ENCODE data around the gene ABHD16B.
"Not testable (repeated sequence)": the region's sequence is repeated elsewhere in the genome, so short reads cannot be mapped to it uniquely, and the experiment has no call there.

Gene ABHD16B

DNA sequence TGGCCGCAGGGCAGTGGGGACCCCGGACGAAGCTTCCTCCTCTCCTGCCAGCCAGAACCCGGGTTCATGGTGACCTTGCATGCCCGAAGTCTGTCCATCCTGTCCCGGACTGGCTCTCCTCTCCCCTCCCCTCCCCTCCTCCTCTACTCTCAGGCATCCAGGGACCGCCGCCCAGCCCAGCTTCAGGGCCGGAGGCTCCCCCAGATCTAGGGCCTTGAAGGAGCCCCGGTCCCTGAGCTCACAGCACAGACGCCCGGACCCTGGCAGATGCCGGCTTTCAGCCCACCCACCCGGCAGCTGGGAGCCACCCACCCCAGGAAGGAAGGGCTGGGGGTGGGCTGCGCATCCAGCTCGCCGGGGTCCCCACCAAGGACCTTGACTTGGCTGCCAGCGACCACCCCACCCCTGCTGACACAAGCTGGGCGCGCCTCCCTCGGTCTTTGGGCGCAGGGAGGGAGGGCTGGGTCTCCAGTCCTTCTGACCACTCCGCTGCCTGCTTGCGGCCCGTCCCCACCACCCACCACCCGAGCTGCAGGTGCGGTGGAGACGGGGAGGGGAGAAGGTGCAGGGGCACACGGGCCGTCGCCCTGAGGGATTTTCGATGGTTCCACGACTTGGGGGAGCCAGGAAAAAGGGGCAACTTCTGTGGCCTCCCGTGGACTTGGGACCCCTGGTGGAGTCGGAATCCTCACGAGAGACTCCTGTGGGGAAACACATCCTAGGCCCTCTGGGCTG is 5.8 kb upstream of the ABHD16B start:
- DNase-seq (ENCODE audit: low read depth) = no peak

DNA sequence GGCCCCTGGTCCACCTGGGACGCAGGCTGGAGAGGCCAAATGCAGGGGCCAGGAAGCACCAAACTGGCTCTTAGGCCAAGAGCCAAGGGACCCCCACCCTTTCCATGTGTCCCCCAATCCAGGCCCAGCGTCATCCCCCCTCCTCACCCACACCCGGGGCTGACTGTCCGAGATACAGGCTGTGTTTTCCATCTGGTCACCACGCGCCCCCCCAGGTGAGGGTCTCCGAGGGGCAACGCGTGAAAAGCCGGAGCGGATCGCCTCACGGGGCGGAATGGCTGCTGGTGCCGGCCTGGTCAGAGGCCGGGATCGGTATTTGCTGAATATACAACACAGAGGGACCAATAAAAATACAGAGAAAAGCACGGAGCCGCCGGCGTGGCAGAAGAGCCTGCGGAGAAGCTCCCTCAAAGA is 5.2 kb upstream of the ABHD16B start:
- DNase-seq (ENCODE audit: low read depth) = no peak

DNA sequence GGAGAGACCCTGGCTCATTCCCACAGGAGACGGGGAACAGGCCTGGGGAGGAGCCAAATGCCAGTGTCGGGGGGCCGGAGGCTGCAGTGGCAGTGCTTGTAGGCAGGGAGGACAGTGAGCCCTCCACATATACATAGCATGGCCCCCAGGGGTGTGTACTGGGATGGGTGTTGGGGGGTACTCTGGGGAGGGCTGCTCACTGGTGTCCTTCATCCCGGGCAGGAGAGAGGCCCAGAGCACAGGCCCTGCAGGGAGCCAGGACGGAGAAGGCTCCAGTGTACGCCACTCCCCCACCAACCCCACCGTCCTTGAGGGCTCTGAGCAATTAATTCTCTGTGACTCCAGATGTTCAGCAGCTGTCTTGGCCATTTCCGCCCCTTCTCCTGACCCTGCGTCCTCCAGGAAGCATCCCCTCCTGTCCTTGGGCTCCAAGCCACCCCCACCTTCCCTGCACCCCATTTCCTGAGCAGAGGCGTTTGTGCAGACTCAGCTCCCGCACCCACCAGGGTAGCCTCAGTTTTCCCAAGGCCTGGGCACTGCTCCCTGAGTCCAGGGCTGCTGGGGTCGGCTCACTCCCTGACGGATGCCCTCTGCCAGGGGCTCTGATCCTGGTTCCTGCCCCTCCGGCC is 3.4 kb upstream of the ABHD16B start:
- no peak for DNase-seq (ENCODE audit: low read depth)

DNA sequence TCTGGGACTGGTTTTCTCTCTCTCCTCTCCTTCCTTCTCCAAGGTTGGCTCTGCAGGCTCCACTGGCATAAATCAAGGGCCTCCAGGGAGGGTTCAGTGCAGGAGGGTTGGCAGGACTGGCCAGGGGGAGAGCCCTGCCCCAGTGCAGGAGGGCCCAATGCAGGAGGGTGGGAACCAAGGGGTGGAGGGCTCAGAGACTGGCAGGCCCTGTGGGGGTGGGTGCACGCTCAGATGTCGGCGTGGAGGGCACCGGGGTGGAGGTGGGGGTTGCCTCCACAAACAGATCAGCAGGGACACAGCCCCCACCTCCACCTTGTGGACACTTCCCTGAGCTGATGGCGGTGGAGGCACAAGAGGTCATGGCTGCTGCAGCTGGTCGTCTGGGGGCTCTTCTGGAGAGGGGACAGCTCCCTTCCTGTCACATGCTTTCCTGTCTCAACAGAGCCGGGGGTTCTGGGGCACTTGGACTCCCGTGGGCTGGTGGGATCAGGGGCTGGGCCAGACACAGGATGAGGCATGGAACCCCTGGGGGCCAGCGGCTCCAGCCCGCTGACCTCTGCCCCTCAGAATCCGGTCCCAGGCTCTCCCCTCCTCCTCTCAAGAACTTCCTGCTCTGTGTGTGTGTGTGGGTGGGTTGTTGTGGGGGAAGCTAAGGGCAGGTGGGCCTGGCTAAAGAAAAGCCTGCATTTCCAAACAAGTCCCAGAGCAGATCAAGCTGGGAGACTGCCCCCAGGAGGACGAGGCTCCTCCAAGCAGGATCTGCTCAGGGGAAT is 2.7 kb upstream of the ABHD16B start:
- DNase-seq (ENCODE audit: low read depth) = peak; percentile 54

DNA sequence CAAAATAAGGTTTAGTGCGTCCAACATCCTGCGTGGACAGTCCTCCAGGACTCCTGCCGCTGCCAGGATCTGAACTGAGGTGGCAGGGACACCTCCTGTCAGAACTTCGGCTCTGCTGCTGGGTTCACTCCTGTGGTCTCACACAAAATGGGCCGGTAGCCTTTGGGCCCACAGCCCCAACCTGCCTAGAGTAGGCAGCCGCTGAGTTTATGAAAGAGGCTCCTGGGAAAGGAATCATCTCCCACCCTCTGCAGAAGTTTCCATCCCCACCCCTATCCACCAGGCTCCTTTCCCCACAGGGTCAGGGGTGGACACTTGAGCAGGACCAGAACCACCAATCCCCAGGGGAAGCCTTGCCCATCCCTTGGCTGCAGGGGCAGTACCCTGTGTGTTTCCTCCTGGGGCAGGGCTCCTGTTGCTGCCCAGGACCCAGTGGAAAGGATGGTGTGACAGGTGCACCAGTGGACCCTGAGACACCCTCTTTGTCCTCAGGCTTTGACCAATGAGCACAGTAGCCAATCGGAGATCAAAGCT is 2.1 kb upstream of the ABHD16B start:
- DNase-seq (ENCODE audit: low read depth) = no peak

DNA sequence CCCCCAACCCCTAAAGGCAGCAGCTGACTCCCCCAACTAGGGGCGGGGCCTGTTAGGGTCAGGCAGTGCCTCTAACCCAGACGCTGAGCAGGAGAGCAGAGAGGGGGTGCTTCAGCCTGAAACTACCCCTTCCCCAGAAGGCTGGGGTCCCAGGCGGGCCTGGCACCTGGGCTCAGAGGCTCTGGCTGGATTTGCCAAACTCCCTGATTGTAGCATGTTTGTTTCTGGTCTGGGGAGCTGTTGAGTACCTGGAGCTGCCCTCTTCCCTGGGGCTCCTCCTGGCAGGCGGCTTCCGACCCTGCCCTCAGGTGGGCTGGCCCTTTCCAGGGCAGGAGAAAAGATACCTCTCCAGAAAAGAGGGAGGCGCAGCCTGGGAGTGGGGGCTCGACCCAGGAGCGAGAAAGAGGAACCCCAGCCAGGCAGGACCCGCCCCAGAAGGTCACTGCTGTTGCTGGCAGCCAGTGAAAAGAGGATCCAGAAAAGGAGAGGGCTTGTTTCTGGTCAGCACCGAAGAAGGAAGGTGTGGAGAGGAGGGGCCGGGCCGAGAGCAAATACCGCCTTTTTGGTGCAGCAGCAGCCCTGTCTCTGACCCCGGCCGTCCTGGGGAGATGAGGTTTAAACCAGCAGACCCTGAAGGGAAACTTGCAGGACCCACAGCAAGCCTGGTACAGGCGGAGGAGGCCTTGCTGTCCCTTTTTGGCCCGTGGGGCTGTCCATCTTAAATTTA is 810 bp upstream of the ABHD16B start:
- DNase-seq (ENCODE audit: low read depth) = no peak

DNA sequence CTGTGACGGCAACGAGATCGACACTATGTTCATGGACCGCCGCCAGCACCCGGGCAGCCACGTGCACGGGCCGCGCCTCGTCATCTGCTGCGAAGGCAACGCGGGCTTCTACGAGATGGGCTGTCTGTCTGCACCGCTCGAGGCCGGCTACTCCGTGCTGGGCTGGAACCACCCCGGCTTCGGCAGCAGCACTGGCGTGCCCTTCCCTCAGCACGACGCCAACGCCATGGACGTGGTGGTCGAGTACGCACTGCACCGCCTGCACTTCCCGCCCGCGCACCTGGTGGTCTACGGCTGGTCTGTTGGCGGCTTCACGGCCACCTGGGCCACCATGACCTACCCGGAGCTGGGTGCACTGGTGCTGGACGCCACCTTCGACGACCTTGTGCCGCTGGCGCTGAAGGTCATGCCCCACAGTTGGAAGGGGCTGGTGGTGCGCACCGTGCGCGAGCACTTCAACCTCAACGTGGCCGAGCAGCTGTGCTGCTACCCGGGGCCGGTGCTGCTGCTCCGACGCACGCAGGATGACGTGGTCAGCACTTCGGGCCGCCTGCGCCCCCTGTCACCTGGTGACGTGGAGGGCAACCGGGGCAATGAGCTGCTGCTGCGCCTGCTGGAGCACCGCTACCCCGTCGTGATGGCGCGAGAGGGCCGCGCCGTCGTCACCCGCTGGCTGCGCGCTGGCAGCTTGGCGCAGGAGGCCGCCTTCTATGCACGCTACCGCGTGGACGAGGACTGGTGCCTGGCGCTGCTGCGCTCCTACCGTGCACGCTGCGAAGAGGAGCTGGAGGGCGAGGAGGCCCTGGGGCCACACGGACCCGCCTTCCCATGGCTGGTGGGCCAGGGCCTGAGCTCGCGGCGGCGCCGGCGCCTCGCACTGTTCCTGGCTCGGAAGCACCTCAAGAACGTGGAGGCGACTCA is 943 bp downstream of the ABHD16B start:
- DNase-seq (ENCODE audit: low read depth) = no peak

DNA sequence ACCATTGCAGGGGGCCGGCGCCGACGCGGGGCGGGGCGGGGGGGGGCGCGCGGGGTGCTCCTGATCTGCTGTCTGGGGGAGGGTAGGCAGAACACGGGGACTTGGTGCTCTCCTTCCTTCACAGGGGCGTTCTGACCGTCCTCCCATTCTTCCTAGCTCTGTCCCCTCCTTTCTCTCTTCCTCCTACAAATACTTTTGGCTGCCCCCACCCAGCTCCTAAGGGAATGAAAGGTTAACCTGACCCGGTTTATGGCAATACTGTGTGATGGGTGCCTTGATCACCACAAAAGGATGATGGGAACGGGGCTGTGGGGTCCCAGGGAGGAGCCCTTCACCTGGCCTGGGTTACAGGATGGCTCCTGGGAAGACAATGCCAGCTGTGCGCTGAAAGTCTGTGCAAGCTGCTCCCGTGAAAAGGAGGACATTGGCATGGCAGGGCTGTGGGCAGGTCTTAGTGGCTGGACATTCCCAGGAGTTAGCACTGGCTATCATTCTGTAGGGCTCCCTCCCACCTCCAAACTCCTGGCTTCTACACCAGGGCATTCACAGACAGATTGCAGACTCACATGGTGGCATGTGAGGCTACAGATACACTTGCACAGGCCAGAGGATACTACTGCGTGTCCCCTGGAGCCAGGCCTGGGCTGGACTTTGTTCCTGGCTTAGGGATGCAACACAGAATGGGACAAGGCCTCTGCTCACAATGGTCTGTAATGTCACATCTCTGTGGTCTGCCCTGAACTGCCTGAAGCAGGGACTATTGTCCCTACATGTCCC is 1.9 kb downstream of the ABHD16B start:
- no peak for DNase-seq (ENCODE audit: low read depth)

DNA sequence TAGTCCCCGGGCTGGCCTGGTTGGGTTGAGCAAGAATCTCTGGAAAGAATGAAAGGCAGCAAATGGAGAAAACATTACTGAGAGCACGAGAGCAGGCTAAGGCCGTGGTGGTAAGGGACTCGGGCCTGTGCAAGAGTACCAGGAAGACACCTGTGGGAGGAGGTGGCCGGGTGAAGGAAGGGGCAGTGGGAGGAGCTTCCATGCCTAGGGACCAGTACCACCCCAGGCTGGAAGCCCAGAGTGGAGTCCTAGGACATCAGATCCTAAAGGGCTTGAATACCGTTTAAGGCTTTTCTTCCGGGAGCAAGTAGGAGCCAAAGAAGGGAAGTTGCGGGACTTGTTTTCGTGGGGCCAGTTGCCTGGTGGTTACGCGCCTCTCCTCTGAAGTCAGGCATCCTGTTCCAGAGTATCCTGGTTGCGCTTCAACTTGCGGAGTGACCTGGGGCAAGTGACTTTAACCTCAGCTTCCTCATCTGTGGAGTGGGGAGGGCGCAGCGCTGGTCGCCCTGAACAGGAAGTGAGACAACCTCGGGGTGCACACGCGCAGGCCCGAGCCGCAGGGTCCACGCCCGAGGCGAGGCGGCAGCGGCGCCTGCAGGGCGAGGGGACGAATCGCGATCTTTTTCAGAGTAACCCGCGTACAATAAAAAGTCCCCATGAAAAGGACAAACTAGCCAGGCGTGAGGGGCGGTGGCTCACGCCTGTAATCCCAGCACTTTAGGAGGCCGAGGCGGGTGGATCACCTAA is 2.7 kb downstream of the ABHD16B start:
- DNase-seq (ENCODE audit: low read depth) = peak; percentile 84

DNA sequence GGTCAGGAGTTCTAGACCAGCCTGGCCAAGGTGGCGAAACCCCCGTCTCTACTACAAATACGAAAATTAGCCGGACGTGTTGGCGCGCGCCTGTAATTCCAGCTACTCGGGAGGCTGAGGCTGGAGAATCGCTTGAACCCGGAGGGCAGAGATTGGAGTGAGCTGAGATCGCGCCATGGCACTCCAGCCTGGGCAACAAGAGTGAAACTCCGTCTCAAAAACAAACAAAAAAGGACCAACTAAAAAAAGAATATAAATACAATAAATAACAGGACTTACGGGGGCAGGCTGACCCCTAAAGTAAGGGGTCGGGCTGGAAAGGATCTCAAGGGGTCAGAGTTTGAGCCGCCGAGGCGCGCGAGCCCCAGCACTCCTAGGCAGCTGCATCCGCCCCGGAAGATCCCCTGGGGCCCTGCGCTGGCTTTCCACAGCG is 3.3 kb downstream of the ABHD16B start:
- DNase-seq (ENCODE audit: low read depth) = no peak

DNA sequence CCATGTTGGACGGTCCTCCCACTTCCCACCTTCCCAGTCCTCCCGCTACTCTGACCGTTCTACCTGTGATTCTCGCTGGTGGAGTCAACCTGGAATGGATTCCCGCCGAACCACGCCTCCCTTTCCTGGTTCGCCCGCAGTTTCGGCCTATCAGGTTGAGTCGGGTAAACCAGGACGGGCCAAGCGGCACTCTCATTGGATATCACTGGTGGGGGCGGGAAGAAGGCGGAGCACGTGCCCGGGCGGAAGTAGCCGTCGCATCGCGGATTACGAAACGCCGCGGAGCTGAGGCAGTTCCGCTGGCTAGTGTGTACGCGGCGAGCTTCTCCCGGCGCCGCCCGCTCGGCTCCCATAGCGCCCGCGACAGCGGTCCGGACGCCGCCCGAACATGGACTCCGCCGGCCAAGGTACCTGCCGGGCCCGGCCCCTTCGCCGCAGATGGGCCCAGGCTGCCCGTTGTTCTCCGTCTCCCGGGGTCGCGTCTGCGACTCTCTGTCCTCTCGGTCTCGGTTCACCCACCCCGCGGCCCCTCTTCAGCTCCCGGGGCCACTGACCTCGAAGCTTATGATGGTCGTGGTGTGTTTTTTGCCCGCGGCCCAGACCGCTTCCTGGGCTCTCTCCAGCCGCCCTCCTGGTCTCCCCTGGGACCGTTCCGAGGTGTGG is 3.8 kb downstream of the ABHD16B start, which contains the start of gene TPD52L2:
TPD52L2 (plus strand) TSS at position 293 of the 663 bp plus-strand sequence; CDS start at position 389, 96 bp downstream.
- DNase-seq (ENCODE audit: low read depth) = peak; percentile 99

DNA sequence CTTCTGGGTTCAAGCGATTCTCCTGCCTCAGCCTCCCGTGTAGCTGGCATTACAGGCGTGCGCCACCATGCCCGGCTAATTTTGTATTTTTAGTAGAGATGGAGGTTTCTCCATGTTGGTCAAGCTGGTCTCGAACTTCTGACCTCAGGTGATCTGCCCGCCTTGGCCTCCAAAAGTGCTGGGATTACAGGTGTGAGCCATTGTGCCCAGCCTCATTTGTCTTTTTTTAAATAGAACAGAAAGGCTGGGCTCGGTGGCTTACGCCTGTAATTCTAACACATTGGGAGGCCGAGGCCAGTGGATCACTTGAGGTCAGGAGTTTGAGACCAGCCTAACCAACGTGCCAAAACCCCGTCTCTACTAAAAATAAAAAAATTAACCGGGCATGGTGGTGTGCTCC is 5.7 kb downstream of the ABHD16B start:
- not testable (repeated sequence) for DNase-seq (ENCODE audit: low read depth)

DNA sequence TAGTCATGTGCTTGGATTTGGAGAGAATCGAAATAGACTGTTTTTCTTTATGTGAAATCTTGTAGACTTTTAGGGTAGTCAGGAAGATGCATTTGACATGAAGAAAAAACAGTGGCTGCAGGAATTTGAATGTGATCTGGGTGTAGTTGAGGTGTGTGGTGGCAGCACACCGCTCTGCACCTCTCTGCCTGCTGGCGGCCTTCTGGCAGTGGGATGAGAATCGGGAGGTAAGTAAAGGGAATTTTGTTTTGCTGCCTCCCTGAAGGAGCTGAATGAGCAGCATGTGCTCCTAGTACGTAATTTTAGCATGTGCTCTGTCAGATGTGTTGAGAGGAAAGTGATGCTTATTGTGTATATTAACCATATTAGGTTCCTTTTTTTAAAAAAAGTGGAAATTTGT is 7.0 kb downstream of the ABHD16B start:
- DNase-seq (ENCODE audit: low read depth) = no peak

DNA sequence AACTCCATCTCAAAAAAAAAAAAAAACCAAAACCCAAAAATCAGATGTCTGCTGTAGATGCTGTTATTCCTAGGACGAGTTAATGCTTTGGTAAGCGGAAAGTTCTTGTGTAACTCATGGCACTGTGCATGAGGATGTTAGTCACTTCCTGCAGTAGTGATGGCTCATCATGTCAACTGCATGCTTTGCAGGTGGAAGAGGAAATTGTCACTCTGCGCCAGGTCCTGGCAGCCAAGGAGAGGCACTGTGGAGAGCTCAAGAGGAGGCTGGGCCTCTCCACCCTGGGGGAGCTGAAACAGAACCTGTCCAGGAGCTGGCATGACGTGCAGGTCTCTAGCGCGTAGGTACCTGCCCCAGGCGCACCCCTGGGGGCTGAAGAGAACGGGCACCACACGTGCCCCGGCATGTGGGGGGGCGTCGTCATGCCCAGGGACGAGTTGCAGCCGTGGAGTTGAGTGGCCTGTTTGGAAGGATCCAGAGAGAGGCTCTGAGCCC is 12.2 kb downstream of the ABHD16B start:
- DNase-seq (ENCODE audit: low read depth) = peak; percentile 94

DNA sequence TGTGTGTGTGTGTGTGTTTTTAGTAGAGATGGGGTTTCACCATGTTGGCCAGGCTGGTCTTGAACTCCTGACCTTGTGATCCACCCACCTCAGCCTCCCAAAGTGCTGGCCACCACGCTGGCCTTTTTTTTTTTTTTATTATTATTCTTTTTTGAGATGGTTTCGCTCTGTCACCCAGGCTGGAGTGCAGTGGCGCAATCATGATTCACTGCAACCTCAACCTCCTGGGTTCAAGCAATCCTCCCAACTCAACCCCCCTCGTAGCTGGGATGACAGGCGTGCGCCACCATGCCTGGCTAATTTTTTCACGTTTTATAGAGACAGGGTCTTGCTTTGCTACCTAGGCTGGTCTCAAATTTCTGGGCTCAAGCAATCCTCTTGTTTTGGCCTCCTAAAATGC is 12.9 kb downstream of the ABHD16B start:
- peak; percentile 45 for DNase-seq (ENCODE audit: low read depth)

DNA sequence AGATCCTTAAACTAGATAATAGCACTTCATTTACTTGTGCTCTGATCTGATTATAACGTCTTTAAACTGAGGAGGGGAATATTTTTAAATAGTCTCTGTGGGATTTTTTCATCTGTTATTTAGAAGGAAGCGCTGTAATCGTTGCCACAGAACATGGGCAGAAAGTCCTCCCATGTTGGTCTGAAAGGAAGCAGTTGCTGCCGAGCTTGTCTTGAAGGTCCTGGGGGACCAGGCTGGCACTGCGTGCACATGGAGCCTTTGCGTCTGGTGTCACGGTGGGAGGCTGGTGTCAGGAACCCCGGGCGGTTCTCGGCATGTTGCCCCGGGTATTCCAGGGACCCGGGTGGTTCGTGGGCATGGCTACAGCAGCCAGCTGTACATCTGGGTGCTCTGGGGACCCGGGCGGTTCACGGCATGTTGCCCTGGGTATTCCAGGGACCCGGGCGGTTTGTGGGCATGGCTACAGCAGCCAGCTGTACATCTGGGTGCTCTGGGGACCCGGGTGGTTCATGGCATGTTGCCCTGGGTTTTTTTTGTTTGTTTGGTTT is 15.3 kb downstream of the ABHD16B start:
- DNase-seq (ENCODE audit: low read depth) = no peak

DNA sequence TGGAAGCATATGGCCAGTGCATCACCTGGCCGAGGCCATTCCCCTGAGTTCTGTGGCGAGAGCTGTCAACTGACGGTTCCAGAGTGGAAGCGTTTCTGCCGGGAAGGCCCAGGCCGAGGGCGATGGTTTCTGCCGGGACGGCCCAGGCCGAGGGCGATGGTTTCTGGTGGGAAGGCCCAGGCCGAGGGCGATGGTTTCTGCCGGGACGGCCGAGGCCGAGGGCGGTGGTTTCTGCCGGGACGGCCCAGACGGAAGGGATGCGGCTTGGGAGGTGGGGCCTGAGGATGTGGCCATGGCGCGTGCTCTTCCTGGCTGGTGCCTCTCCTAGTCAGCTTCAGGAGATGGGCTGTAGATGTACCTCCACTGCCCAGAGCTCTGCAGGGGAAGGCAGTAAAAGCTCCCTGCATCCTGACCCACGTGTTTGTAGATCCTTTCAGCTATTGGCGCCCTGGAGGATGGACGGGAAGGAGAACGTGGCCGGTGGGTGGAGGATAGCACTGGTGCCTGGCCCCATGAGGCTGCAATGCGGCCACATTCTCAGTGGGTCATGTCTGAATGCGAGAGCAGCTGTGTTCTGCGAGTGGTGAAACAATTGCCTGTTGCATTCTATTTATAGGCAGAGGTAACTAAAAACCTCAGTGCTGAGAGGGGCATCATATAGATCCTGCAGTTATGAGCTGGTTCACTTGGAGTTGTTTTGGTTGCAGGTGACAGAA is 16.6 kb downstream of the ABHD16B start:
- DNase-seq (ENCODE audit: low read depth) = no peak
